ENCODE measurements around the gene HORMAD1.
A peak's percentile ranks its signal among the peaks of the same experiment; 100 is the strongest.
"Not testable (repeated sequence)": the region's sequence is repeated elsewhere in the genome, so short reads cannot be mapped to it uniquely, and the experiment has no call there.

Gene HORMAD1, protein sequence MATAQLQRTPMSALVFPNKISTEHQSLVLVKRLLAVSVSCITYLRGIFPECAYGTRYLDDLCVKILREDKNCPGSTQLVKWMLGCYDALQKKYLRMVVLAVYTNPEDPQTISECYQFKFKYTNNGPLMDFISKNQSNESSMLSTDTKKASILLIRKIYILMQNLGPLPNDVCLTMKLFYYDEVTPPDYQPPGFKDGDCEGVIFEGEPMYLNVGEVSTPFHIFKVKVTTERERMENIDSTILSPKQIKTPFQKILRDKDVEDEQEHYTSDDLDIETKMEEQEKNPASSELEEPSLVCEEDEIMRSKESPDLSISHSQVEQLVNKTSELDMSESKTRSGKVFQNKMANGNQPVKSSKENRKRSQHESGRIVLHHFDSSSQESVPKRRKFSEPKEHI
- total RNA-seq = 0 to 0.17 (median 0) reads per million in 3 donors

- Histone ChIP-seq H3K9me3 (ENCODE audit: control insufficient read depth, low read length) (no peaks in the 10 kb centered on the region), H3K27me3 (replicated peaks; ENCODE audit: control insufficient read depth, insufficient read depth, low read length, poor library complexity, severe bottlenecking) (no peaks in the 10 kb centered on the region), H3K36me3 (ENCODE audit: control insufficient read depth, insufficient read depth, low read length) (no peaks in the 10 kb centered on the region), H3K27ac (ENCODE audit: insufficient read depth, low read length, poor library complexity, severe bottlenecking) (no peak within 1 kb of the TSS), H3K4me1 (ENCODE audit: control insufficient read depth, insufficient read depth, low read length, poor library complexity, severe bottlenecking) (no peaks in the 10 kb centered on the region), H3K4me3 (ENCODE audit: insufficient read depth, low read depth, low read length, poor library complexity, severe bottlenecking) (no peak within 1 kb of the TSS)
- no peak for DNase-seq
Measured at GRCh38 chr1:150720703-150721102, at the start of gene HORMAD1. Gene HORMAD1 (minus strand): TSS chr1:150720895. CDS start chr1:150719505, 1,390 bp downstream.

- H3K4me3 ChIP-seq (ENCODE audit: insufficient read depth, low read depth, low read length, poor library complexity, severe bottlenecking); H3K27me3 ChIP-seq (replicated peaks; ENCODE audit: control insufficient read depth, insufficient read depth, low read length, poor library complexity, severe bottlenecking); H3K9me3 ChIP-seq (ENCODE audit: control insufficient read depth, low read length); H3K27ac ChIP-seq (ENCODE audit: insufficient read depth, low read length, poor library complexity, severe bottlenecking); H3K36me3 ChIP-seq (ENCODE audit: control insufficient read depth, insufficient read depth, low read length); DNase-seq: not testable (repeated sequence)
- H3K4me1 ChIP-seq (ENCODE audit: control insufficient read depth, insufficient read depth, low read length, poor library complexity, severe bottlenecking) = peaks cover 18% of the 10 kb centered on the region
Measured at GRCh38 chr1:150767704-150768103, 47.0 kb upstream of the HORMAD1 start.

DNA sequence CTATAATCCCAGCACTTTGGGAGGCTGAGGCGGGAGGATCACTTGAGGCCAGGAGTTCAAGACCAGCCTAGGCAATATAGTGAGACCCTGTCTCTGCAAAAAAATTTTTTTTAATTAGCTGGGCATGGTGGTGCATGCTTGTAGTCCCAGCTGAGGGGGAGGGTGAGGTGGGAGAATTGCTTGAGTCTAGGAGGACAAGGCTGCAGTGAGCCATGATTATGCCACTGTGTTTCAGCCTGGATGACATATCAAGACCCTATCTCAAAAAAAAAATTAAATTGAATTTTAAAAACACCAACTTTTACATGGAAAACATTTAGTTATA is 45.2 kb upstream of the HORMAD1 start:
- H3K4me3 ChIP-seq (ENCODE audit: insufficient read depth, low read depth, low read length, poor library complexity, severe bottlenecking) = peak overlapping the region; percentile 58
- peaks cover 24% of the 10 kb centered on the region for H3K4me1 ChIP-seq (ENCODE audit: control insufficient read depth, insufficient read depth, low read length, poor library complexity, severe bottlenecking)
- not testable (repeated sequence) for H3K27me3 ChIP-seq (replicated peaks; ENCODE audit: control insufficient read depth, insufficient read depth, low read length, poor library complexity, severe bottlenecking); H3K36me3 ChIP-seq (ENCODE audit: control insufficient read depth, insufficient read depth, low read length); H3K9me3 ChIP-seq (ENCODE audit: control insufficient read depth, low read length); DNase-seq
- peak overlapping the region; percentile 53 for H3K27ac ChIP-seq (ENCODE audit: insufficient read depth, low read length, poor library complexity, severe bottlenecking)

DNA sequence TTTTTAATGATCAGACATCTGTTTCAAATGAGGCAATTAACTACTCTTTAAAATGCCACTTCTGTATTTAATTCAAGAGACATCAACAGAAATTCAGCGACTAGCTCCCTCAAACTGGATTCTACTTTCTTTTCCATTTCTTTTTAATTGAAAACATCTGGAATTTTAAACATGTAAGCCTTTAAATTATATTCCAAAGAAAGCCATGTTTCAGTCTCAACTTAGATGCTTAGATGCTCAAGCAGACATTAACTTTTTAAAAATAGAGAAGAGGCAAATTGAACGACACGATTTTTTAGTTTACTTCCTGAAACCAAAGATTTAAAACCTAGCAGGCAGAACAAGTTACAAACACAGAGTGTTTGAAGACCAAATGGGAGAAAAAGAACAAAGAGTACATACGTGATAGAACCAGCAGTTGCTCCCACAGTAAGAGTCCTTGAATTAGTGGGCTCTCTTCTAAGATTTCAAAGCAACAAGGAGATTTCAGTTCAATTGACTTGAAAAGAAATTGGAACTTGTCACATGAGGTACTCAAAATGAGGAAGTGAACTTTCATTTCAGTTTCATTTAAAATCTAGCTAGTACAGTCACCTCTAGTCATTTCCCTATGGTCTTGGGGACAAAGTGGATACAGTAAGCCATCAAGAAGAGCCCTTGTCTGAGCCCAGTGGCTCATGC is 44.7 kb upstream of the HORMAD1 start, which contains the start of gene CTSS:
CTSS (minus strand) TSS at position 483 of the 681 bp plus-strand sequence. CDS start 1,015 bp downstream, outside the sequence.
- DNase-seq = no peak
- Histone ChIP-seq H3K9me3 (ENCODE audit: control insufficient read depth, low read length) (no peaks in the 10 kb centered on the region), H3K27ac (ENCODE audit: insufficient read depth, low read length, poor library complexity, severe bottlenecking) (peak within 1 kb of the TSS; percentile 53), H3K36me3 (ENCODE audit: control insufficient read depth, insufficient read depth, low read length) (peaks cover 2% of the 10 kb centered on the region), H3K27me3 (replicated peaks; ENCODE audit: control insufficient read depth, insufficient read depth, low read length, poor library complexity, severe bottlenecking) (no peaks in the 10 kb centered on the region), H3K4me3 (ENCODE audit: insufficient read depth, low read depth, low read length, poor library complexity, severe bottlenecking) (peak within 1 kb of the TSS; percentile 58), H3K4me1 (ENCODE audit: control insufficient read depth, insufficient read depth, low read length, poor library complexity, severe bottlenecking) (peaks cover 24% of the 10 kb centered on the region)

GRCh38 chr1:150764617-150765101 is 44.0 kb upstream of the HORMAD1 start:
- Histone ChIP-seq H3K27me3 (replicated peaks; ENCODE audit: control insufficient read depth, insufficient read depth, low read length, poor library complexity, severe bottlenecking) (no peaks in the 10 kb centered on the region), H3K4me3 (ENCODE audit: insufficient read depth, low read depth, low read length, poor library complexity, severe bottlenecking) (peak overlapping the region; percentile 58), H3K4me1 (ENCODE audit: control insufficient read depth, insufficient read depth, low read length, poor library complexity, severe bottlenecking) (peaks cover 24% of the 10 kb centered on the region), H3K9me3 (ENCODE audit: control insufficient read depth, low read length) (no peaks in the 10 kb centered on the region), H3K27ac (ENCODE audit: insufficient read depth, low read length, poor library complexity, severe bottlenecking) (no peak overlapping the region), H3K36me3 (ENCODE audit: control insufficient read depth, insufficient read depth, low read length) (peaks cover 5% of the 10 kb centered on the region)
- no peak for DNase-seq

DNA sequence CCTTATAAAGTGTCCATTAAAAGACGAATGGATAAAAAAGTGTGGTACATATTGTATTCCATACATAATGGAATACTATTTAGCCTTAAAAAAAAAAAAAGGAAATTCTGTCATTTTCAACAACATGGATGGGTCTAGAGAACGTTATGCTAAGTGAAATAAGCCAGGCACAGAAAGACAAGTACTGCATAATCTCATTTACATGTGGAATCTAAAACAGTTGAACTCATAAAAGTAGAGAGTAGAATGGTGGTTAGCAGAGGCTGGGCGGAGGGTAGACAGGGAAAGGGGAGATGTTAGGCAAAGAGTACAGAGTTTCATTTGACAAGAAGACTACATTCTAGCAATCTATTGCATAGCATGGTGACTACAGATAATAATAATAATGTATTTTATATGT is 42.3 kb upstream of the HORMAD1 start:
- Histone ChIP-seq H3K4me3 (ENCODE audit: insufficient read depth, low read depth, low read length, poor library complexity, severe bottlenecking) (no peak overlapping the region), H3K27ac (ENCODE audit: insufficient read depth, low read length, poor library complexity, severe bottlenecking) (no peak overlapping the region), H3K36me3 (ENCODE audit: control insufficient read depth, insufficient read depth, low read length) (peaks cover 8% of the 10 kb centered on the region), H3K4me1 (ENCODE audit: control insufficient read depth, insufficient read depth, low read length, poor library complexity, severe bottlenecking) (peaks cover 24% of the 10 kb centered on the region), H3K27me3 (replicated peaks; ENCODE audit: control insufficient read depth, insufficient read depth, low read length, poor library complexity, severe bottlenecking) (no peaks in the 10 kb centered on the region), H3K9me3 (ENCODE audit: control insufficient read depth, low read length) (no peaks in the 10 kb centered on the region)
- no peak for DNase-seq

GRCh38 chr1:150762552-150762951 is 41.9 kb upstream of the HORMAD1 start:
- no peaks in the 10 kb centered on the region for H3K27me3 ChIP-seq (replicated peaks; ENCODE audit: control insufficient read depth, insufficient read depth, low read length, poor library complexity, severe bottlenecking)
- no peaks in the 10 kb centered on the region for H3K9me3 ChIP-seq (ENCODE audit: control insufficient read depth, low read length)
- DNase-seq = no peak
- peaks cover 24% of the 10 kb centered on the region for H3K4me1 ChIP-seq (ENCODE audit: control insufficient read depth, insufficient read depth, low read length, poor library complexity, severe bottlenecking)
- peaks cover 11% of the 10 kb centered on the region for H3K36me3 ChIP-seq (ENCODE audit: control insufficient read depth, insufficient read depth, low read length)
- H3K4me3 ChIP-seq (ENCODE audit: insufficient read depth, low read depth, low read length, poor library complexity, severe bottlenecking) = no peak overlapping the region
- H3K27ac ChIP-seq (ENCODE audit: insufficient read depth, low read length, poor library complexity, severe bottlenecking) = no peak overlapping the region

- peaks cover 18% of the 10 kb centered on the region for H3K36me3 ChIP-seq (ENCODE audit: control insufficient read depth, insufficient read depth, low read length)
- no peak overlapping the region for H3K4me3 ChIP-seq (ENCODE audit: insufficient read depth, low read depth, low read length, poor library complexity, severe bottlenecking)
- no peaks in the 10 kb centered on the region for H3K9me3 ChIP-seq (ENCODE audit: control insufficient read depth, low read length)
- H3K4me1 ChIP-seq (ENCODE audit: control insufficient read depth, insufficient read depth, low read length, poor library complexity, severe bottlenecking) = peaks cover 24% of the 10 kb centered on the region
- no peak overlapping the region for H3K27ac ChIP-seq (ENCODE audit: insufficient read depth, low read length, poor library complexity, severe bottlenecking)
- no peaks in the 10 kb centered on the region for H3K27me3 ChIP-seq (replicated peaks; ENCODE audit: control insufficient read depth, insufficient read depth, low read length, poor library complexity, severe bottlenecking)
- DNase-seq = no peak
Measured at GRCh38 chr1:150761801-150762200, 41.1 kb upstream of the HORMAD1 start.

DNA sequence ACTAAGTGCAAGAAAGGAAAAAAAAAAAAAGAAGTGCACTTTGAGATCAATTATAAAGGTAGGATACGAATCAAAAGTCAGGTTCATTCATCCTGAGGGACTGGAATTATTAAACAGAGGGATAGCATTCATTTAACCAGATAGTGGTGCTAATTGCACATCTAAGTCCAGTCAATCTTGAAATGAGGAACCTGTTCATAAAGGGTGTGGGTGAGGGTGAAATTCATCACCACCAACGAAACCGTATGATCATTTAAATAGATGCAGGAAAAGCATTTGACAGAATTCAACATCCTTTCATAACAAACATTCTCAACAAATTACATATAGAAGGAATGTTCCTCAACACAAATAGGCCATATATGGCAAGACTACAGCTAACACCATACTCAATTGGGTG is 39.3 kb upstream of the HORMAD1 start:
- H3K4me3 ChIP-seq (ENCODE audit: insufficient read depth, low read depth, low read length, poor library complexity, severe bottlenecking) = no peak overlapping the region
- no peaks in the 10 kb centered on the region for H3K27me3 ChIP-seq (replicated peaks; ENCODE audit: control insufficient read depth, insufficient read depth, low read length, poor library complexity, severe bottlenecking)
- H3K4me1 ChIP-seq (ENCODE audit: control insufficient read depth, insufficient read depth, low read length, poor library complexity, severe bottlenecking) = peaks cover 19% of the 10 kb centered on the region
- H3K27ac ChIP-seq (ENCODE audit: insufficient read depth, low read length, poor library complexity, severe bottlenecking) = no peak overlapping the region
- H3K9me3 ChIP-seq (ENCODE audit: control insufficient read depth, low read length) = no peaks in the 10 kb centered on the region
- DNase-seq = no peak
- H3K36me3 ChIP-seq (ENCODE audit: control insufficient read depth, insufficient read depth, low read length) = peaks cover 28% of the 10 kb centered on the region

DNA sequence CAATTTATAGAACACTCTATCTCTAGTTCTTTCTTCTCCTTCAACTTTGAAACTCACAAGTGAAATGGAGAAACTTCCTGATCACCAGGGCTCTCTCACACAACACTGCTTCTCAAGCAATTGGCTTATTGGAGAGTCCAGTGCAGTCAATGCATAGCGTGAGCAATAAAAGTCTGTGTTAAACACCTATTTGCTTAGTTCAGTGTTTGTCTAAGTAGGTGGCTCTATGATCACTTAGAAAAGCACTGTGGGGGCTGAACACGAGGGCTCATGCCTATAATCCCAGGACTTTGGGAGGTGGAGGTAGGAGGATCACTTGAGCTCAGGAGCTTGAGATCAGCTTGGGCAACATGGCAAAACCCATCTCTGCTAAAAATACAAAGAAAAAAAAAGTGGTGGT is 32.7 kb upstream of the HORMAD1 start:
- no peak for DNase-seq
- H3K4me1 ChIP-seq (ENCODE audit: control insufficient read depth, insufficient read depth, low read length, poor library complexity, severe bottlenecking) = no peaks in the 10 kb centered on the region
- H3K9me3 ChIP-seq (ENCODE audit: control insufficient read depth, low read length) = no peaks in the 10 kb centered on the region
- H3K27ac ChIP-seq (ENCODE audit: insufficient read depth, low read length, poor library complexity, severe bottlenecking) = no peak overlapping the region
- H3K4me3 ChIP-seq (ENCODE audit: insufficient read depth, low read depth, low read length, poor library complexity, severe bottlenecking) = no peak overlapping the region
- H3K27me3 ChIP-seq (replicated peaks; ENCODE audit: control insufficient read depth, insufficient read depth, low read length, poor library complexity, severe bottlenecking) = no peaks in the 10 kb centered on the region
- H3K36me3 ChIP-seq (ENCODE audit: control insufficient read depth, insufficient read depth, low read length) = peaks cover 63% of the 10 kb centered on the region

All from effector memory CD4-positive, alpha-beta T cell (primary cell).